ENCODE measurements around the gene APLP2.
"Not testable (repeated sequence)": the region's sequence is repeated elsewhere in the genome, so short reads cannot be mapped to it uniquely, and the experiment has no call there.

Gene APLP2

DNA sequence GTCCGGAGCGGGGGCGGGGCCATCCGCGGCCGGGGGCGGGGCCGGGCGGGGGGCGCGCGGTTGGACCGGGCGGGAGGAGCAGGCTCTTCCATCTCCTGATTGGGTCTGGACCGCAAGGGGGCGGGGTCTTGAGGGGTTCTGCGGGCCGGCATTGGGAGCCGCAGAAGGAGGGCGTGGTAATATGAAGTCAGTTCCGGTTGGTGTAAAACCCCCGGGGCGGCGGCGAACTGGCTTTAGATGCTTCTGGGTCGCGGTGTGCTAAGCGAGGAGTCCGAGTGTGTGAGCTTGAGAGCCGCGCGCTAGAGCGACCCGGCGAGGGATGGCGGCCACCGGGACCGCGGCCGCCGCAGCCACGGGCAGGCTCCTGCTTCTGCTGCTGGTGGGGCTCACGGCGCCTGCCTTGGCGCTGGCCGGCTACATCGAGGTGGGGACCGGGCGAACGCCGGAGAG is at the start of gene APLP2:
Gene APLP2 (plus strand): TSS at position 236 of the 450 bp plus-strand sequence. CDS start 84 bp downstream, at position 320.
- DNase-seq = peak; percentile 98 to 100 (median 98)

DNA sequence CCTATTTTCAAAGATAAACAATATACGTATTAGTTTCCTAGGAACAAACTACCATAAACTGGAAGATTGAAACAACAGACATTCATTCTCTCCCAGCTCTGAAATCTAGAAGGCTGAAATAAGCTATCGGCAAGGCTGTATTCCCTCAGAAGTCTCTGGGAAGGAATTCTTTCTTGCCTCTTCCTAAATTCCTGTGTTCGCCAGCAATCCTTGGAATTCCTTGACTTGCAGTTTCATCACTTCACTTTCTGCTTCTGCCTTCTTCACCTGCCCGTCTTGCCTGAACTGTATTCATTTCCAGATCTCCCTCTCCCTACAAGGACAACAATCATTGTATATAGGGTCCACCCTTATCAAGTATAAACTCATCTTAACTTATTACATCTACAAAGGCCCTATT is 49.4 kb upstream of the APLP2 start:
- DNase-seq = no peak

- not testable (repeated sequence) for DNase-seq
Observed at GRCh38 chr11:130021606-130022005, 48.1 kb upstream of the APLP2 start.

DNA sequence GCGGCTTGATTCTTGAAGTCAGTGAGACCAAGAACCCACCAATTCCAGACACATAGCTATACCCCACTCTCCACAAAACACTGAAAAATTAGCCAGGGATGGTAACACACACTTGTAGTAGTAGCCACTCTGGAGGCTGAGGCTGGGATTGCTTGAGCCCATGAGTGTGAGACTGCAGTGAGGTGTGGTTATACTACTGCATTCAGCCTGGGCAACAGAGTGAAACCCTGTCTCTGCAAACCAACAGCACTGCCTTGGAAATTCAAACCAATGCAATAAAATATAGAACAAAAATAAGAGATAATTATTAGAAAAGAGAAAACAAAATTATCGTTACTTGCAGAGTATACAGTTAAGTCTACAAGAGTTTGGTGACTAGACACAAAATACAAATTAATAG is 46.9 kb upstream of the APLP2 start:
- DNase-seq = no peak

DNA sequence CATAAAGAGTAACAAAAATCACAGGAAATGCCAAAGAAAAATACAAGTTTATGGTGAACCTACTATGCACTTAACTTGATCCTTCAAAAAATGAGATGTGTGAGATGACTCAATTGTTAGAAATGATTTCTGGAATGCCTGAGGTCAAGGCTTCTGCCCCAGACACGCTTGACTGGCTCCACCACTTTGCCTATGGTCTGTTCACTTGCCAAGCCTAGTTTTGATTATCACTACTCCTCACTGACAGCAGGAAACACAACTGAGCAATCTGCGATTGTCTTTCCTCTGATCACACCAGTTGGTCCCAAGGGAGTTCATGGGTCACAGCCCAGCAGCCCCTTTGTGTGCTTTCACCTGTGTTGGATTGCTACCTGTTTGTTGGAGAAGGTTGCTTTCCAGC is 46.5 kb upstream of the APLP2 start:
- no peak for DNase-seq

- no peak for DNase-seq
Observed at GRCh38 chr11:130024361-130024760, 45.3 kb upstream of the APLP2 start.

DNA sequence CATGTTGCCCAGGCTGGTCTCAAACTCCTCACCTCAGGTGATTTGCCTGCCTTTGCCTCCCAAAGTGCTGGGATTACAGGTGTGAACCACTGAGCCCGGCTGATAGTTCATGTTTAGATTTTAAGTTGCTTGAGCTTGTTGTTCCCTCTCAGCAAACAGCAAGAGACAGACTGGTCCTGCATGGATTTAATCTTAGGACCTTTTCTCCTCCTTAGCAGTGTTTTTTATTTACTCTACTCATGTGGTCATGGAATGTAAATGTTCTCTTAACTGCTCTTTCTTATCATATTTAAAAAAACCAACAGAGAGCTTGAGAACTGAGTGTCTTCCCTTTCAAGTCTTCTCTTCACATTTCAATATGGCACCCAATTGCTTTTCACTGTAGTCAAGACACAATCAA is 44.3 kb upstream of the APLP2 start:
- no peak for DNase-seq

DNA sequence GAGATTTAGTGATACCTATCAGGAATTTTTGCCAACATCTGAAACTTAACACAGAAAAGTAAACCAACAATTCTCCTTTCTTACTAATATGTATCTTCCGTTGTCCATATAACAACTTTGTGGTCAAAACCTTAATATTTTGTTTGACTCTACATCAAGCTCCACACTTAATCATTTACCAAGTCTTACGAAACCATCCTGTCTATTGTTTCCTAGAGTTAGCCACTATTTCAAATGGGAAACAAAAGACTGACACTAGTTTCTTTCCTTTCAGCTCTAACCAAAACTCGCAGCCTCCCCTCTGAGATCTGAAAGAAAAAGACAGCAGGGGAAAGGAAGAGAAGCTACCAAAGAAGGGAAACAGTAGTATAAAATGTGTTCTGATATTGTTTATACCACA is 40.6 kb upstream of the APLP2 start:
- DNase-seq = no peak

- no peak for DNase-seq
Observed at GRCh38 chr11:130031056-130031455, 38.6 kb upstream of the APLP2 start.

GRCh38 chr11:130031945-130032344 is 37.7 kb upstream of the APLP2 start:
- no peak for DNase-seq

- DNase-seq = no peak
Observed at GRCh38 chr11:130032931-130033330, 36.8 kb upstream of the APLP2 start.

GRCh38 chr11:130034236-130034635 is 35.5 kb upstream of the APLP2 start:
- DNase-seq = no peak

DNA sequence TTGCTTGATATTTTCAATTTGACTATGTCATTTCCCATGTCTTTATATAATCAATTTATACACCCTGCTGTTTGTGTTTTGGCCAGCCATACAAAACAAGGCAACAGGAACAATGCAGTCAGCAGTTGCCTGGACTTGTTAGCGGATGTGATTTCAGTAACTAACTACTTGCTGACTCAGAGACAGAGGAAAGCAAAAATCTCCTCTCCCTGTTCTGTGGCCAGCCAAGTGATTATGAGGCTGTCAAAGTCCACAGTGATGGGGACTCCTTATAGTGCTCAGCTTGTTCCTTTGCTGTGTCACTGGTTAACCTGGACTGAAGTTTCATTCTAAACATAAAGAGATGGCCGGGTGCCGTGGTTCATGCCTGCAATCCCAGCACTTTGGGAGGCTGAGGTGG is 32.6 kb upstream of the APLP2 start:
- peak in 1 of 3 experiments; percentile 10 for DNase-seq

GRCh38 chr11:130037881-130038585 is 31.7 kb upstream of the APLP2 start:
- DNase-seq = no peak

DNA sequence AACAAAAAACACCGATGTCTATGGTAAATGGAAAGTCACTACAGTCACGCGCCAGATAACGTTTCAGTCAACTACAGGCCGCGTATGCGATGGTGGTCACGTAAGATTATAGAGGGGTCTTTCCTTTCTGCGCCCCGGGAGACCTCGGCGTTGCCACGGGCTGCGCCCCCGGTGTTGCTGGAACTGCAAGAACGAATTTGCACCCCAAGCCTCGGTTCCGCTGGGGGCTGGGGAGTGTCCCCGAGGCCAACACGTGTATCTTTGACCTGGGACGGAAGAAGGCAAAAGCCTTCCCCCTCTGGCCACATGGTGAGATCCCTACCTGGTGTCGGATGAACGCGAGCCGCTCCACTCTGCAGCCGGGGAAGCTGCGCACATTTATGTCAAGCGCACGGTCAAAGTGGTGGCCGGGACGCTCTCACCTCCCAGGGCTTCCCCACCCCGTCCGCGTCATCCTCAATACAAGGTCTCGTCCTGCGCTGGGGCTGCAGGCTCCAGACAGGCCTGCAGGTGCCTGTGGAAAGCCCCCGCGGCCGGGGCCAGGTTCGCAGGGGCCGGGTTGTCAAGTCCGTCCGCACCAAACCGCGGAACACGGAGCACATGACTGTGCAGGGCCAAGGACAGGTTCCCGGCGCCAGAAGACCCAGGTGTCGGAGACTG is 29.3 kb upstream of the APLP2 start:
- DNase-seq = no peak

- DNase-seq = peak in 2 of 3 experiments; percentile 9 to 16
Observed at GRCh38 chr11:130042093-130042591, 27.6 kb upstream of the APLP2 start.

GRCh38 chr11:130043575-130043974 is 26.1 kb upstream of the APLP2 start:
- DNase-seq = no peak

DNA sequence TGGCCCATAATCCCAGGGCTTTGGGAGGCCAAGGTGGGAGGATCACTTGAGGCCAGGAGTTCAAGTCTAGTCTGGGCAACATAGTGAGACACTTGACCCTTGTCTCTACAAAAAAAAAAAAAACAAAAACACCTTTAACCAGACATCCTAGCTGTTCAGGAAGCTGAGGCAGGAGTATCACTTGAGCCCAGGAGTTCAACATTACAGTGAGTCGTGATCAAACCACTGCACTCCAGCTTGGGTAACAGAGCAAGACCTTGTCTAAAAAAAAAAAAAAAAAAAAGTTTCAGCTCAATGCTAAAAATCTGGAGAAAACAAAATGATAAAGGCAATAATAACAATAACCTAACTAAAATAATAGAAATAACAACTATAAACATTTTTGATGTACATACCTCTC is 22.6 kb upstream of the APLP2 start:
- DNase-seq = no peak

GRCh38 chr11:130049328-130049771 is 20.3 kb upstream of the APLP2 start:
- DNase-seq = no peak

DNA sequence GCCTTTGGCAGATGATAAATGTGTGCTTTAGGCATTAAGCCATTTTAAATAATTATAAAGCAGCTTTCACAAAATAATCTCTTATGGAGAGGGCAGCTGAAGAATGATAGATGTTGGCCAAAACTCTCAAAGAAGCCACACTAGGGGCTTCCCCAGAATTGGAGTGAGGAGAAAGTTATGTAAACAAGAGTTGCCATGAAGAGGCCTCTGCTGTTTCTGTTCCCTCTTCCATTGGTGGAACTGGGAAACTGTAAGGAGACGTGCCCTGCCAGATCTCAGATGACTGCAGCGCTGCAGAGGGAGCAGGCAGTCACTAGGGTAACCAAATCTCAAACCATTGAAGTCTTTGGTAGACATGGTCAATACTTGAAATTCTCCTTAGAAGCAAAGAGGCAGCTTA is 19.4 kb upstream of the APLP2 start:
- peak in 1 of 3 experiments; percentile 11 for DNase-seq

- DNase-seq = no peak
Observed at GRCh38 chr11:130051082-130051481, 18.6 kb upstream of the APLP2 start.

DNA sequence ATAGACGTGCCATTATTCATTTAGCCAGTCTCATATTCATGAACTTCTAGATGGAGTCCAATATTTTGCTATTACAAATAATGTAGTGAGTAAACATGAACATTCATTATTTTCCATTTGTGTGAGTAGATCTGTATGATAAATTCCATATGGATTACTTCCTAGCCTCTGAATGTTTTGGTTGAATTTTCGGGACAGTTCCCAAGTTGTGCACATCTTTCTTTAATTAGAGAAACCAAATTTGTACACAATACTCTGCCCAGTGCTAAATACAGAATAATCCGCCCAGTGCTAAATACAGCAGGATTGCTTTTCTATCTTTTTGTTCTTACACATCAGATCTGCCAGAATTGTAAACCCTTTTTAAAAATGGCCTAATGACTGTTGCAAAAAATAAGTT is 17.1 kb upstream of the APLP2 start:
- DNase-seq = no peak

- DNase-seq = no peak
Observed at GRCh38 chr11:130054966-130055365, 14.7 kb upstream of the APLP2 start.

- DNase-seq = no peak
Observed at GRCh38 chr11:130055617-130056016, 14.1 kb upstream of the APLP2 start.
